Measurements from ENCODE around the gene DIABLO.
A peak's percentile ranks its signal among the peaks of the same experiment; 100 is the strongest.
"Not testable (repeated sequence)": the region's sequence is repeated elsewhere in the genome, so short reads cannot be mapped to it uniquely, and the experiment has no call there.

Gene DIABLO

GRCh38 chr12:122225683-122226365, at the start of gene DIABLO:
Gene DIABLO (minus strand): TSS chr12:122226052. CDS start chr12:122226014, 38 bp downstream.
- DNase-seq, result peak; percentile 99 to 100

DNA sequence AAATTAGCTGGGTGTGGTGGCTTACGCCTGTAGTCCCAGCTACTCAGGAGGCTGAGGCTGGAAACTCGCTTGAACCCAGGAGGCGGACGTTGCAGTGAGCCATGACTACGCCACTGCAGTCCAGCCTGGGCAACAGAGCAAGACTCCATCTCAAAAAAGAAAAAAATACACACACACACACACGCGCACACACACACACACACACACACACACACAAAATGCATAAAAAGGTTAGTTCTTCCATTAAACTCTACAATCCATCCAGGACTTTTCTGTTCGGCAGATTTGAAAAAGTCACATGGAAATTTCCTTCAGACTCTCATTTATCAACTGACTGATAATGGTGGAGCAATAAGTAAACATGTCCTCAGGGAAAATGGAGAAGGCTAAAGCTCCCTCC, 49.6 kb upstream of the DIABLO start:
- DNase-seq, result no peak

DNA sequence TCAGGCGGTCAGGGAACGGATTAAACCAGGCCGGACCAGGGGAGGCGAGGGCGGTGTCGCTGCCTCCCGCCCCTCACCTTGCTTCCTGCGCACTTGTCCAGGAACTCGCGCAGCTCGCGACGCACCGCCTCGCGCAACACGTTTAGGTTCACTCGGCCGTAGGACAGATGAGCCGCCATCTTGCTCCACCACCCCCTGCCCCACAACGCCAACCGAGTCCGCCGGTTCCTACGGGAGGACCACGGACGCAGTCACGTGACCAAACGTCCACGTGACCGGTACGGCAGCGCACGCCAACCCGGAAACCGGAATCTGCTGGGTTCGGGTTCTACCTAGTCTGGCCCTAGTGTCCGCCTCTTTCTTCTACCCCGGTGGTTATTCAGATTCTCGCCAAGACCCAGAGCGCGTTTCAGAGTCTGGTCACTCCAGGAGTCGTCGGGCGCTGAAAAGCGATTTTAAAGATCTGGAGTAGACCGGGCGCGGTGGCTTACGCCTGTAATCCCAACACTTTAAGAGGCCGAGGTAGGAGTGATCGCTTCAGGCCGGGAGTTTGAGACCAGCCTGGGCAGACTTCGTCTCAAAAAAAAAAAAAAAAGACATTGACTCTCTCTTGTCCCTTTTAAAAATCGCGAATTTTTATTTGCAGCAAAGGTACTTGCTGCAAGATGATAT, 40.5 kb upstream of the DIABLO start, which contains the start of gene VPS33A:
Gene VPS33A, minus strand, starts transcription at position 265 of the 672 bp plus-strand sequence. Its CDS starts 86 bp downstream, at position 179.
- DNase-seq, result peak; percentile 95 to 97

- DNase-seq, result peak; percentile 21 to 25
These were observed 40.0 kb upstream of the DIABLO start for GRCh38 chr12:122265886-122266229.

GRCh38 chr12:122265476-122265875, 39.6 kb upstream of the DIABLO start:
- no peak for DNase-seq

- not testable (repeated sequence) for DNase-seq
These were observed 34.9 kb upstream of the DIABLO start for GRCh38 chr12:122260735-122261134.

DNA sequence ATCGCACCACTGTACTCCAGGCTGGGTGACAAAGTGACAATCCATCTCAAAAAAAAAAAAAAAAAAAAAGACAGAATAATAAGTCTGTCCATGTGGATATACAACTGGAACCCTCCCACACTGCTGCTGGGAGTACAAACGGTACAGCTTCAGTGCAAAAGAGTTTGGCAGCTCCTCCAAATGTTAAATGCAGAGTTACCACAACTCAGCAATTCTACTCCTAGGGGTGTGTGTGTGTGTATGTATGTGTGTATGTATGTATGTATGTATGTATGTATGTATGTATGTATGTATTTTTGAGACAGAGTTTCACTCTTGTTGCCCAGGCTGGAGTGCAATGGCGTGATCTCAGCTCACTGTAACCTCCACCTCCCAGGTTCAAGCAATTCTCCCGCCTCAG, 33.1 kb upstream of the DIABLO start:
- DNase-seq, result not testable (repeated sequence)

- DNase-seq, result not testable (repeated sequence)
These were observed 32.6 kb upstream of the DIABLO start for GRCh38 chr12:122258462-122258861.

DNA sequence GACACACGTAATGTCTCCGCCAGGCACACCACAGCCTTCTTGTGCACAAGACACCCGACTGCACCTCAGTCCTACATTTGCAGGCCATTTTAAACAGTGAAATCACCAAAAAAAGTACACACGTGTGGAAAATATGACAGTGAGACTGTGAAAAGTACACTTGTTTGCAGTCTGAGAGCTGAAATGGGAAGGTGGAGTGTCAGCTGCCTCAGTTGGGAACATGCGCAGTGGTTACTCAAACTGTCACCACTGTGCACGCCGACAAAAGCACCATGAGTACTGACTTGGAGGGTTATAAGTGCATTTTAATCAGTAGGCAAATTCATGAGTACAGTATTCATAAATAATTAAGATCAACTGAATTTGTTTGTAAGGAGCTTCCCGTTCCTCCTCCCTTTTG, 24.7 kb upstream of the DIABLO start:
- no peak for DNase-seq

- DNase-seq, result no peak
These were observed 24.2 kb upstream of the DIABLO start for GRCh38 chr12:122250047-122250446.

GRCh38 chr12:122245553-122245952, 19.7 kb upstream of the DIABLO start:
- DNase-seq, result no peak

DNA sequence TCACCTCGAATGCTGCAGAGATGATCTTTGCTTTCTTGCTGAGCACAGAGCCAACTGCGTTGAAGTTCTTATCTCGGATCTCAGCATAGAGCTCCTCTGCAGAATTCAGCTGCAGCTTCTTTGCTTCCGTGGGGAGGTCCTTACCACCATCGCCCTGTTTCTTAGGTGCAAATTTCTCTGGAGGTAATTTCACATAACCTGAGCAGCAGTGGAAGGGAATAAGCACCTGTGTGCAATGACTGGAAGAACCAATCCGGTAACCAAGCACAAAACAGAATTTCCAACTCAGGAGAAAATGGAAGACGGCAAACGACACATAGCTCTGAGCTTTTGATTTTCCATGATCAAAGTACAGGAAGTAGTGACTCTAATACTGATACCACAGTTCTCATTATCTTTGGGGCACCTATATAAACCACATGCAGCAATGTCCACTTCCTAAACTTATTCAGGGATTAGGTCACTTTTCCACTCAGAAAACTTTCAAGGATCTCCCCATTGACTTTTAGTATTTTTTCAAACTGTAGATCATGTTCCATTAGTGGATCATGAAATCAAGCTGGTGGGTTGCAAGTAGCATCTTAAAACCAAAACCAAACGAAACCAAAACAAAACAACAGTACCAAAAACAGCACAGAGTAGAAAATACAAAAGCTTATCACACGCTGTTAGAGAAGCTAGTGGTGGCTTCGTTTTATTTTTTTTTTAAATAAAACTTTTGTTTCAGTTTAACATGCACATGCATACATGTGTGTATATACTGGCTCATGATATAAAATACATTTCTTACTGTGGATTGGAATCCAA, 18.9 kb upstream of the DIABLO start:
- DNase-seq, result no peak

DNA sequence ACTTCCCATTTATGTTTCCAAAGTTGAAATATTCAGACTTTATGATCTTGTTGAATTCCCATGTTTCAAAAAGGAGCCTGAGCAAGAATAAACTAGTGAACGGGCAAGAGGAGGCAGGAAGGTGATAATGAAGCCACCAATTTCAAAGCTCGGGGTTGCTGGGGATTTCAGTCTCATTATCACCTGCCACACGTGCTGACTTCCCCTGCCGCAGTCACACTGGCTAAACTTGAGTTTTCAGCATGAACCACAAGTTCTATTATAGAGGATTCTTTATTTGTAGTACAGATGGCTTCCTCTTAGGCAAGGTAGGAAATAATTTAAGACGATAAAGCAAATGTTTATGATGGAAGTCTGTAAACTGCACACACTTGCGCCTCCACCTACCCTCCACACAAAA, 18.1 kb upstream of the DIABLO start:
- DNase-seq, result no peak

GRCh38 chr12:122238861-122239260, 13.0 kb upstream of the DIABLO start:
- DNase-seq, result no peak

GRCh38 chr12:122235741-122236140, 9.9 kb upstream of the DIABLO start:
- DNase-seq, result no peak

GRCh38 chr12:122232691-122233090, 6.8 kb upstream of the DIABLO start:
- DNase-seq, result no peak

- no peak for DNase-seq
These were observed 4.9 kb upstream of the DIABLO start for GRCh38 chr12:122230798-122231197.

GRCh38 chr12:122228092-122228491, 2.2 kb upstream of the DIABLO start:
- DNase-seq, result no peak

DNA sequence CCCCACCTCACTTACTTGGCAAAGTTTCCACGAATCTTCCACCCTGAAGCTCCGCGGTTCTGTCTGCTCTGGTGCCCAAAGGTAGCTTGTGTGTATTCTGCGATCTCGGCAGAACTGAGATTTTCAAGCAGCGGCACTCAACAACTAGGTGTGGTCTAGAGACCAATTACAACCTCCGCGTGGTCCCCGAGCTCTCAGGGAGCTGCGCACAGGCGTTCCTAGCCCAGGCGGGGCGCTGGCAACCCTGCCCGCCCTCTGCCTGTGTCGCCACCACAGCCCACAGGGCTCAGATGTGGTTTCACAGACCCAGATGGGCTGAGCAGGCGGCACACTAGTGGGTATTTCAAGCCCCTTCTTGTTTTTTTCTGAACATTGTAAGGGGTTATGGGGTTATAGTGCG, 1.5 kb upstream of the DIABLO start:
- DNase-seq, result no peak

- no peak for DNase-seq
These were observed 694 bp upstream of the DIABLO start for GRCh38 chr12:122226366-122227125.

- DNase-seq, result no peak
These were observed 9.4 kb downstream of the DIABLO start for GRCh38 chr12:122216445-122216844.

- DNase-seq, result no peak
These were observed 10.1 kb downstream of the DIABLO start for GRCh38 chr12:122215771-122216170.

All from stimulated activated CD4-positive, alpha-beta T cell treated with anti-CD3 and anti-CD28 coated beads, Interleukin-2, amount 100 ng/mL, for 48 hours (primary cell).